HAP-1 (cell line): ENCODE measurements around the gene ADAMTS6.
"Not testable (repeated sequence)": the region's sequence is repeated elsewhere in the genome, so short reads cannot be mapped to it uniquely, and the experiment has no call there.

Experiments
- DNase-seq, 2 experiments: peaks; one replicate each; pipeline ENCODE4 v3.0.0-alpha.2; 2016 to 2020; ENCODE audit warnings: low spot score in 2 of 2
- H3K27me3 ChIP-seq: fragments of 250-450 bp; sonication (Bioruptor Pico); 2 replicates; pipeline ENCODE4 v1.5.1; 2020; ENCODE audit warnings: low read depth, mild to moderate bottlenecking, moderate library complexity
- H3K36me3 ChIP-seq: fragments of 250-450 bp; sonication (Bioruptor Pico); replicated peaks from 2 replicates; pipeline ENCODE4 v1.5.1; 2020; ENCODE audit warnings: mild to moderate bottlenecking
- H3K4me1 ChIP-seq: fragments of 250-450 bp; sonication (Bioruptor Pico); 2 replicates; pipeline ENCODE4 v1.5.1; 2020; ENCODE audit warnings: mild to moderate bottlenecking
- H3K4me3 ChIP-seq: fragments of 250-450 bp; sonication (Bioruptor Pico); 2 replicates; pipeline ENCODE4 v1.5.1; 2020; ENCODE audit warnings: mild to moderate bottlenecking, moderate library complexity
- H3K9me3 ChIP-seq: fragments of 250-450 bp; sonication (Bioruptor Pico); 2 replicates; pipeline ENCODE4 v1.5.1; 2020; ENCODE audit warnings: mild to moderate bottlenecking, moderate library complexity
- in situ Hi-C: fragments of 300-500 bp; cut with MboI; formaldehyde crosslinking; loops from 3 replicates; pipeline ENCODE4 v1.14.3; 2020; ENCODE audit warnings: low sequenced_read_pairs, inconsistent platforms, mixed read lengths

Gene ADAMTS6

DNA sequence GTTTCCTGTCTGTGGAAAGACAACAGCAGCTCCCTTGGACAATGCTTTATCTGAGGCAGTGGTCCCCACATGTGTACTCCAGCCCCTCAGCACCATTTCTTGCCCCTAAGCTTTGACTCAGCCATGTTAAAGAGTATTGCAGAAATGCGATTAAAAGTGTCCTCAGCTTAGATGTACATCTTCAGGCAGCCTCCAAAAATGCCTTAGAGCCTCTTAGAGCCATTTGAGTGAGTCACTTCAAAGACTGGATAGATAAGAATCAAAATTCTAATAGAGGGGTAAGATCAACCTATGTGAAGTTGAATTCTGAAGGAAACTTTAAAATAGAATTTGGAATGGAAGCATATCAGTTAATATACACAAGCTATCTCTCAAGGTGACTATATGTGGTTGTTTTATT, 296.3 kb downstream of the ADAMTS6 start:
- no peaks in the 10 kb centered on the region; the same call in 1 of the 2 replicates for H3K27me3 ChIP-seq
- in situ Hi-C loops, result no loop called here
- DNase-seq, result no peak
- H3K4me3 ChIP-seq, result no peak overlapping the region
- H3K36me3 ChIP-seq, result no peaks in the 10 kb centered on the region
- peaks cover 11% of the 10 kb centered on the region for H3K4me1 ChIP-seq
- no peaks in the 10 kb centered on the region for H3K9me3 ChIP-seq

DNA sequence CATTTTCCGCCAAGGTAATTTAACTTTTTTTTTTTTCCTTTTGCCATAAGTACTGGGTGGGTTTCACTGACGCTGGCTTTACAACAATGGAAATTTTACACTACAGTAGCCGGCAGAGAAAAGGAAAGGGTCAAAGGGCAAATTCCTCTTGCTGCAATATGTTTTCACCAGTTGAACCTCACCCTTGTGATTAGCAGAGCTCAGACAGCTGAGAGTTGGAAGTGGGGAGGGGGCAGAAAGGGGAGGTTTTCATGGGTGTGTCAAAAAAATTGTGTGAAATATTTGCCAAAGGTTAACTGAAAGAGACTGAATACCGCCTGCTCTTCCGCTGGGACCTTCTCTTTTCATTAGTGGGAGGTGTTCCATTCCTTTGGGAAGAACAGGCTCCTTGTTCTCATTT, 296.9 kb downstream of the ADAMTS6 start:
- H3K4me1 ChIP-seq, result peaks cover 11% of the 10 kb centered on the region
- peak; percentile 56 to 70 for DNase-seq
- no peaks in the 10 kb centered on the region; the same call in 1 of the 2 replicates for H3K27me3 ChIP-seq
- H3K9me3 ChIP-seq, result no peaks in the 10 kb centered on the region
- H3K4me3 ChIP-seq, result no peak overlapping the region
- no peaks in the 10 kb centered on the region for H3K36me3 ChIP-seq
- in situ Hi-C loops, result no loop called here

GRCh38 chr5:65174231-65174630, 307.5 kb downstream of the ADAMTS6 start:
- H3K27me3 ChIP-seq, H3K4me3 ChIP-seq, H3K9me3 ChIP-seq, H3K4me1 ChIP-seq, DNase-seq, H3K36me3 ChIP-seq, in situ Hi-C loops: not testable (repeated sequence)

DNA sequence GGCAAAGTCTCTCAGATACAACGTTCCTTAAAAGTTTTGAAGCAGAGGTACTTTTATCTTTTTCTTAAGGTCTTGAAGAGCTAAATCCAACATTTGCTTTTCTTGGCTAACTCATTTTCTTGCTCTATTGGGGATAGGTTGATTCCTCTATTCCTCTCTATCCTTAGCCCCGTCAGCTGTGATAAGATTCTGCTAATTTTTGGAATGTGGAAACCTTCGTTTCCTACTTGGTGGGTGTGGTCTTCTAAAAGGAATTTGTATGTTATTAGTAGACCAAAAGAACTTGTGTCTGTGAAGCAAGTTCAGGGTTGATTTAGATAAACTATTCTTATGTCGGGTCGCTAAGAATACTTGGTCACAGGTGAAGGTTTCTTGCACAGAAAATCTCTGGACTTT, 308.6 kb downstream of the ADAMTS6 start:
- Histone ChIP-seq H3K4me3 (no peak overlapping the region), H3K36me3 (no peaks in the 10 kb centered on the region), H3K4me1 (no peaks in the 10 kb centered on the region), H3K9me3 (no peaks in the 10 kb centered on the region), H3K27me3 (no peaks in the 10 kb centered on the region)
- DNase-seq, result no peak
- in situ Hi-C loops, result no loop called here

DNA sequence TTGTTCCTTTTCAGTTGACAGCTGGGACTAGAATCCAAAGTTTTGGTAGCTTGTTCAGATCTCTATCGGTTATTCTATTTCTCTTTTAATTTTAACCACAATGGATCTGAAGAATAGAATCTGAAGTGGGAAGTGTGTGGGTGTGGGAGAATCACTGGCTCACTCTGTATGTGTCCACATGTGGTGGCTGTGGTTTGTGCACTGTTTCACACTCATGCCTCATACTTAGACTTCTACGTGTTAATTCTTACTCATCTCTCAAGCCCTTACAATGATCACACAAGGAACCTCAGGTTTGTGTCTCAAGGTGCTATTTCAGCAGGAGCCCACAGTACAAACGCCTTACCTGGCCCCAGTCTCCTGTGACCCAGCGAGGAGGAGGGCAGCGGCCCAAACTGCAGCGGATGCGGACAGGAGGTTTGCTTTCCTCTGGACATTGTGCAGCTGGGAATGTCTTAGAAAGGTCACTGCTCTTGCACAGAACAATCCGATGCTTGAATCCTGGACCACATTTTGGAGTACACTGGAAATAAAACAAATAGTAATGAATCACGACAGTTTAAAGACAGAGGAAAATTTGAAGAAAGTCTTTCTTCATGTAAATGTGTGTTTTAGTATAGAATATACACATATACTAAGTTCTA, 309.1 kb downstream of the ADAMTS6 start:
- in situ Hi-C loops, result no loop called here
- H3K4me1 ChIP-seq, result no peaks in the 10 kb centered on the region
- no peaks in the 10 kb centered on the region for H3K27me3 ChIP-seq
- H3K36me3 ChIP-seq, result no peaks in the 10 kb centered on the region
- no peaks in the 10 kb centered on the region for H3K9me3 ChIP-seq
- no peak overlapping the region for H3K4me3 ChIP-seq
- DNase-seq, result no peak

DNA sequence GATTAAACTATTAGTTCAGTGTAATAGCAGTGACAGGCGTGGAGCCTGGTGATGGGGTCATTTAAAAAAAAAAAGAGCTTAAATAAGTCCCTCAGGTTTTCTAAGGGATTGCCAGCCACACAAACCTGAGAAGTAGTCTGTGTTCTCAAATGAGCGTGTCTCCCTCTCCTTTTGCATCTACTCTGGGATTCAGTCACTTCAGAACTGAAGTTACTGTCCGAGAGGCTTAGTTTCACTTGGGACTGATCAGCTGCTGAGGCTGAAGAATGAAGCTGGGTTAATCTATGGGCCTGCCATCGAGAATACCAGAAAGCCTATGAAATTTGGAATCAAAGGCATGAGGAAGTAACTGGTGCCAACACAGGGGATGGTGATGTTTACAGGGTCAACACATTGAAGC, 310.1 kb downstream of the ADAMTS6 start:
- no peaks in the 10 kb centered on the region for H3K36me3 ChIP-seq
- H3K4me3 ChIP-seq, result no peak overlapping the region
- DNase-seq, result no peak
- no peaks in the 10 kb centered on the region for H3K9me3 ChIP-seq
- in situ Hi-C loops, result no loop called here
- no peaks in the 10 kb centered on the region for H3K4me1 ChIP-seq
- H3K27me3 ChIP-seq, result no peaks in the 10 kb centered on the region

- in situ Hi-C loops, result no loop called here
- no peaks in the 10 kb centered on the region for H3K36me3 ChIP-seq
- peaks cover 3% of the 10 kb centered on the region; the same call in 1 of the 2 replicates for H3K9me3 ChIP-seq
- DNase-seq, result no peak
- no peak overlapping the region for H3K4me3 ChIP-seq
- no peaks in the 10 kb centered on the region for H3K4me1 ChIP-seq
- H3K27me3 ChIP-seq, result 0 out of 2 replicates have a peak, but pooled peaks cover 2% of the 10 kb centered on the region
Measured at GRCh38 chr5:65163698-65164097, 318.0 kb downstream of the ADAMTS6 start.

DNA sequence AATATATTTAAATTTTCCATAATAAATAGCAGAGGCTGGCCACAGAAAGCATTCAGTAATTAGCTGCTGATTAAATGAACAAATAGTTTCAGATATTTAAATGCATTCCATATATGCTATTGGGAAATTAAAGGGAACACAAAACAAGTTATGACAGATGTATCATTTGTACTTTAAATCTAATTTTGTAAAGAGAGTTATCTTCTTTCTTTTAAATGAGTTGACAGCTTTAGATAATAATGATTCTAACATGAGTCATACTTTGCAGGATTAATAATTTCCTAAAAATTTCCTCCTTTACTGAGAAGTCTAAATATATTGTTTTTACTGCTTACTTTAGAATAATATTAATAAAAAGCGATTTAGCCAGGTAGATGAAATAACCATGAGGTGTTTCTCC, 320.1 kb downstream of the ADAMTS6 start:
- Histone ChIP-seq H3K4me3 (no peak overlapping the region), H3K9me3 (peaks cover 3% of the 10 kb centered on the region; the same call in 1 of the 2 replicates), H3K36me3 (no peaks in the 10 kb centered on the region), H3K27me3 (peaks cover 2% of the 10 kb centered on the region; the same call in 1 of the 2 replicates), H3K4me1 (no peaks in the 10 kb centered on the region)
- in situ Hi-C loops, result no loop called here
- DNase-seq, result no peak

DNA sequence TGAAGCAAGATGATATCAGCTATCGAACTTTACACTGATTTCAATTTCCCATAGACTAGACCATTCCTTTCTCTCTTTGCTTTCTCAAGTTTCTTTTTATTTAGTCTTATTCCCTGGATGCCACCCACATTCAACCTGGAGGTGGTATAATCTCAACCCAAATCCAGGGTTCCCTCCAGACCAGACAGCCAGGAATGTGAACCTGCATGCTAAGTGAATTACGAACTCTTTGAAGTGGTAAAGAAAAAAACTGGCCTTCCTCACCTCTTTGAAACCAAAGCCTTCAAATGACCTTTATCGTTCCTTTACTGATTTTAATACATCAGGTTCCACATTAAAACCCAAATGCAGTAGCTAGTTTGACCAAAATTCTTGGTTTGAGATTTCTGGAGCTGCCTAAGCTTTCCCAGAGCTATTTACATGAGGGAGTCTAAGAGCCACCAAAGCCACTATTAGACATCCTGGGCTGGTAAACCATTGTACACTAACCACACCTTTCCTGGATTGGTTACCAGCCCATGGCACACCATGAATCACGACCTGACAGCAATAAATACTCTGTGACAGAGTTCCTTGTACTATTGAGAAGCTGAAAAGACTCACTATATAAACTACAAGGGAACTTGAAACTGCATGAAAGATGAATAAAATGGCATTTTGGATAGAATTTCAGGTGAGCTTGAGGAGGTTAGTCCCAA, 323.7 kb downstream of the ADAMTS6 start:
- Histone ChIP-seq H3K36me3 (no peaks in the 10 kb centered on the region), H3K9me3 (no peaks in the 10 kb centered on the region), H3K4me1 (no peaks in the 10 kb centered on the region), H3K4me3 (no peak overlapping the region), H3K27me3 (peaks cover 2% of the 10 kb centered on the region; the same call in 1 of the 2 replicates)
- in situ Hi-C loops, result no loop called here
- no peak for DNase-seq

DNA sequence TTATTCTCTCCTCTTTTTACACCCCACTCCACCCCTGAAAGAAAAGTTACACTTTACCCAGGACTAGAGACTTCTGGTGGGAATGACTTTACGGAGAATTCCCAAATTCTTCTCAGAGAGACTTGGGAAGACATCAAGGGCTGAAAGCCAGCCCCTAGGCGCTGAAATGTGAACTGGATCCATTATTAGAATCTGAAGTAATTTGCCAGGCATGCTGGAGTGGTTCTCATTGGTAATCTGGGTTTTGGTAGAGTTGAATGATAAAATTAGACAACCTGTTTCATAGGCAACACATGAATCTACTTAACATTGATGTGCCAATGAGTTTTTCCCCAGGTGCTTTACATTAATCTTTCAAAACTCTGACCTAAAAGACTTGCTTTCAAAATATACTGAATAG, 324.8 kb downstream of the ADAMTS6 start:
- no peaks in the 10 kb centered on the region for H3K4me1 ChIP-seq
- H3K27me3 ChIP-seq, result peaks cover 1% of the 10 kb centered on the region; the same call in 1 of the 2 replicates
- no peak for DNase-seq
- no peaks in the 10 kb centered on the region for H3K36me3 ChIP-seq
- in situ Hi-C loops, result no loop called here
- no peaks in the 10 kb centered on the region for H3K9me3 ChIP-seq
- H3K4me3 ChIP-seq, result no peak overlapping the region

DNA sequence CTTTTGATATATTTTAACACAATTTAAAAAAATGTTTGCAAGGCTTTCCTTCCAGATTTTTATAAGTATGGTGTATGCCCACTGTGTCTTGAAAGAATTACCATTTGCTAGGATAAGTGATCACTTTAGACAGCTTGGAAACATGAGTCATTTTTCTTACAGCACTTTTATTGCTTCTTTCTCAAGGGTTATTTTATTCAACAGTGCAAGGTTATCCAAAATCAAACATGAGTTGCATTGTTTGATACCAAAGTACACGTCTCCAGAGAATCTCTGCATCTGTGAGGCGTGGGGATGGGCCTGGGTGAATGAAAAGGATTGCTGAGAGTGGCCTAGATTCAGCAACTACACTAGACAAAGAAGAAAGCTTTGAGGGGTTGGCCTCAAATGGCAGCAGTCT, 329.6 kb downstream of the ADAMTS6 start:
- in situ Hi-C loops, result no loop called here
- no peaks in the 10 kb centered on the region for H3K4me1 ChIP-seq
- DNase-seq, result no peak

DNA sequence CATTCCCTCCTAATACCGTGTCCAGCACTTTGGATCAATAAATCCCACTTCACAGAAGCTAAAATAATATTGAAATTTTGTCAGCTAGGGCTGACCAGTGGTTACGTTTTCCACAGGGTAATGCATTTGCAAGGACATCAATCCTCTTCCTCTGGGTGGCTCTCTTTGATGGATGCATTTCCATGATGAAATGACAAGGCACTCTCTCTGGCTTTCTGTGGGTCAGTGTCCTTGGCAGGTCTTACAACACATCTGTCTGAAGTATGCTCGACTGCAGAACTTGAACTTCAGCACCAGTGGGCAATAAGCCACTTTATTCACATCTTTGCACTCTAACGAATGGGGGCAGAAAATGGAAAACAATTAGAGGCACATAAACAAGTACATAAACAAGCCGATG, 330.1 kb downstream of the ADAMTS6 start:
- in situ Hi-C loops, result no loop called here
- Histone ChIP-seq H3K36me3 (no peaks in the 10 kb centered on the region), H3K4me3 (no peak overlapping the region), H3K9me3 (no peaks in the 10 kb centered on the region), H3K27me3 (no peaks in the 10 kb centered on the region), H3K4me1 (no peaks in the 10 kb centered on the region)
- no peak for DNase-seq

More for the DNA sequence above, 329.6 kb downstream of the ADAMTS6 start:
- H3K4me3 ChIP-seq, result no peak overlapping the region
- H3K9me3 ChIP-seq, result no peaks in the 10 kb centered on the region
- H3K27me3 ChIP-seq, result no peaks in the 10 kb centered on the region; the same call in 1 of the 2 replicates
- no peaks in the 10 kb centered on the region for H3K36me3 ChIP-seq

DNA sequence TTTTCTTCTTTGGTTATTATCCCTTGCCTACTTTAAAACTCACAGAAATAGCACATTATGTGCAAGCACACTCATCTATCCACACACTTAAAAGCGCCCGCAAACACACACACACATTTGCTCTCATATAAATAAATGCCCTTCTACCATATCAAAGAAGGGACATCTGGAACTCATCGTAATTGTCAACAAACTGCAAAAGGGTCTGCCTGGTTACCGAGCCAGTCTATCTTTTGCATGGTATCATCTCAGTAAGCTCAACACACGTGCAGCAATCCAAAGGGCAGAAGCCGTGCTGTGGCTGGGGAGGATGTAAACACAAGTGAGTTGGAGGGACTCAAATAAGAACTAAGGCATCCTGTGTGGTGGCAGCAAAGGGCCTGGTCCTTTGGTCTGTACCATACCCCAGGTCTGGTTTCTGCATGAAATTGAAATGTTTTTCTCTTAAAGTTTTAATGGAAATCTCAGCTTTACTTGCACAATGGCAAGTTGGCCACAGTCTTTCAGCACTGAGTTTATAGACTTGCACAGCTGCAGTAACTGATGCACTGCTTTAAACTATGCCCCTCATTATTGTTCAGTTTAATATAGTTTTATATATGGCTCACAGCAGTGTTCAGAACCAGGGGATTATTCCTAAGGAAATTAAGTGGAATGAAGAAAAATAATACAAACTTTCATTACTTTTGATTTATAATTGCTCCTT, 331.0 kb downstream of the ADAMTS6 start:
- H3K9me3 ChIP-seq, result no peaks in the 10 kb centered on the region
- no peaks in the 10 kb centered on the region for H3K36me3 ChIP-seq
- no peak overlapping the region for H3K4me3 ChIP-seq
- no peaks in the 10 kb centered on the region for H3K27me3 ChIP-seq
- in situ Hi-C loops, result no loop called here
- H3K4me1 ChIP-seq, result no peaks in the 10 kb centered on the region
- DNase-seq, result no peak

GRCh38 chr5:65149827-65150226, 331.9 kb downstream of the ADAMTS6 start:
- no peaks in the 10 kb centered on the region for H3K4me1 ChIP-seq
- no peaks in the 10 kb centered on the region for H3K9me3 ChIP-seq
- H3K36me3 ChIP-seq, result no peaks in the 10 kb centered on the region
- no peaks in the 10 kb centered on the region for H3K27me3 ChIP-seq
- no peak for DNase-seq
- no peak overlapping the region for H3K4me3 ChIP-seq
- in situ Hi-C loops, result no loop called here
